GM12878 (cell line): ENCODE measurements around the gene PRG2. TPM values are rescaled to one million over a fixed set of nuclear protein-coding genes. Genes with fewer than 3 reads are reported as not detected.
"Not testable (repeated sequence)": the region's sequence is repeated elsewhere in the genome, so short reads cannot be mapped to it uniquely, and the experiment has no call there.

Experiments
- ATAC-seq: fragments of 200-7000 bp; cut with Tn5 transposase; 3 replicates; pipeline ENCODE4 v1.9.1; 2020; ENCODE audit warnings: mild to moderate bottlenecking, moderate library complexity
- BruUV-seq: library from RNA; stranded (reverse); fragments of 400-500 nt; replicated peaks from 2 replicates; lab custom pipeline; 2021; lab: Mats Ljungman, UMichigan
- CTCF ChIA-PET: fragments of 300-600 bp; sonication (Branson Sonifier 250); formaldehyde crosslinking; extraction: SDS; loops from one replicate; lab custom pipeline; 2021; ENCODE audit warnings: inconsistent platforms; lab: Yijun Ruan, JAX
- POLR2A ChIA-PET: fragments of 350-600 bp; formaldehyde crosslinking; extraction: SDS; loops from one replicate; lab custom pipeline; 2021; ENCODE audit warnings: inconsistent platforms; lab: Charles Lee
- RAD21 ChIA-PET: fragments of 300-600 bp; sonication (Branson Sonifier 250); formaldehyde crosslinking; loops from one replicate; lab custom pipeline; 2023; ENCODE audit warnings: antibody characterized with exemption; ENCODE audit not compliant: unreplicated experiment; lab: Charles Lee
- SMC1A ChIA-PET: fragments of 300-600 bp; sonication (Branson Sonifier 250); formaldehyde crosslinking; loops from one replicate; lab custom pipeline; 2023; ENCODE audit not compliant: unreplicated experiment, uncharacterized antibody; lab: Charles Lee
- DNase-seq: peaks from one replicate; pipeline ENCODE4 v3.0.0-alpha.2; 2011; ENCODE audit warnings: low read depth, low spot score
- FAIRE-seq: peaks from 3 replicates; lab custom pipeline; 2011; peaks lifted over from hg19 to GRCh38; lab: Jason Lieb, UNC
- H2AFZ ChIP-seq: 2 replicates; pipeline ENCODE4 v1.6.0; 2011; ENCODE audit warnings: low read depth, low read length, control low read depth; ENCODE audit not compliant: control insufficient read depth
- H3K27ac ChIP-seq: 2 replicates; pipeline ENCODE4 v1.5.1; 2011; ENCODE audit warnings: control low read depth; ENCODE audit not compliant: control insufficient read depth, insufficient read depth
- H3K27me3 ChIP-seq, 2 experiments: replicated peaks in 1 of 2; 2 replicates each; pipeline versions ENCODE4 v1.6.0 to v1.6.1; 2011; ENCODE audit warnings: low read length in 1 of 2; ENCODE audit not compliant: control insufficient read depth in 2 of 2, insufficient read depth in 2 of 2
- H3K36me3 ChIP-seq, 2 experiments: 2 replicates each; pipeline ENCODE4 v1.5.1; 2011; ENCODE audit warnings: low read length in 1 of 2; ENCODE audit not compliant: control insufficient read depth in 2 of 2, insufficient read depth in 2 of 2
- H3K4me1 ChIP-seq: 2 replicates; pipeline ENCODE4 v1.6.1; 2011; ENCODE audit warnings: mild to moderate bottlenecking, low read length, moderate library complexity, mixed read lengths; ENCODE audit not compliant: control insufficient read depth, insufficient read depth
- H3K4me2 ChIP-seq: 2 replicates; pipeline ENCODE4 v1.6.0; 2011; ENCODE audit warnings: control low read depth; ENCODE audit not compliant: control insufficient read depth, insufficient read depth
- H3K4me3 ChIP-seq: fragments of 200-600 bp; sonication (generic); 2 replicates; pipeline ENCODE4 v1.5.1; 2016
- H3K79me2 ChIP-seq: 2 replicates; pipeline ENCODE4 v1.6.0; 2011; ENCODE audit warnings: low read length; ENCODE audit not compliant: control insufficient read depth, insufficient read depth
- H3K9ac ChIP-seq: 2 replicates; pipeline ENCODE4 v1.8.0; 2011; ENCODE audit warnings: low read length, control low read depth, mixed read lengths; ENCODE audit not compliant: control insufficient read depth, insufficient read depth
- H3K9me3 ChIP-seq: replicated peaks from 3 replicates; pipeline ENCODE4 v1.5.1; 2011; ENCODE audit warnings: mild to moderate bottlenecking, low read length; ENCODE audit not compliant: control insufficient read depth, insufficient read depth
- H4K20me1 ChIP-seq: 2 replicates; pipeline ENCODE4 v1.6.0; 2011; ENCODE audit not compliant: control insufficient read depth, insufficient read depth
- GABPA ChIP-seq: IDR thresholded peaks from 2 replicates; pipeline ENCODE4 v1.6.1; 2014; ENCODE audit warnings: antibody characterized with exemption, low read depth, mild to moderate bottlenecking, inconsistent platforms
- HDAC6 ChIP-seq: fragments of 200-600 bp; sonication (generic); IDR thresholded peaks from one replicate; pipeline ENCODE4 v1.8.0; 2017; ENCODE audit warnings: antibody characterized with exemption; ENCODE audit not compliant: unreplicated experiment
- NBN ChIP-seq: fragments of 450-650 bp; IDR thresholded peaks from 2 replicates; pipeline ENCODE4 v1.6.1; 2016
- NR2F1 ChIP-seq: fragments of 450-650 bp; conservative IDR thresholded peaks from 2 replicates; pipeline ENCODE4 v1.6.1; 2017; ENCODE audit warnings: mild to moderate bottlenecking
- PAX5 ChIP-seq: IDR thresholded peaks from 2 replicates; pipeline ENCODE4 v1.6.1; 2011; ENCODE audit warnings: low read depth, low read length, borderline replicate concordance
- POU2F2 ChIP-seq: IDR thresholded peaks from 3 replicates; pipeline ENCODE4 v1.6.1; 2011; ENCODE audit warnings: low read depth, mild to moderate bottlenecking, low read length, borderline replicate concordance
- RB1 ChIP-seq: fragments of 450-650 bp; formaldehyde crosslinking; IDR thresholded peaks from 2 replicates; pipeline ENCODE4 v1.6.1; 2017; ENCODE audit warnings: mild to moderate bottlenecking, borderline replicate concordance
- ZBTB40 ChIP-seq: fragments of 450-650 bp; IDR thresholded peaks from 2 replicates; pipeline ENCODE4 v1.6.1; 2016; ENCODE audit warnings: mild to moderate bottlenecking, moderate library complexity, borderline replicate concordance
- ZNF217 ChIP-seq: fragments of 450-650 bp; IDR thresholded peaks from 2 replicates; pipeline ENCODE4 v1.6.1; 2017; ENCODE audit warnings: antibody characterized with exemption, mild to moderate bottlenecking
- WGBS: methylation state at CpG from one replicate; pipeline ENCODE4 v1.1.6; 2016; ENCODE audit warnings: low lambda C conversion rate; ENCODE audit not compliant: insufficient replicate concordance, insufficient coverage; ENCODE audit errors: missing lambda C conversion rate; 5-methylcytosine and 5-hydroxymethylcytosine counted together
- in situ Hi-C: fragments of 300-500 bp; cut with MboI; formaldehyde crosslinking; loops from 9 replicates; pipeline ENCODE4 v1.14.3; 2018; ENCODE audit warnings: mixed read lengths
- intact Hi-C: fragments of 100-400 bp; cut with micrococcal nuclease; formaldehyde crosslinking; loops from one replicate; pipeline ENCODE4 v1.14.2; 2022; ENCODE audit not compliant: unreplicated experiment
- polyA plus RNA-seq, 11 experiments: library from polyadenylated mRNA; depleted of rRNA in 4 of 11; unstranded in 6 of 11; stranded (reverse) in 5 of 11; fragments of >200 nt; fragmentation: Nextera tagmentation in 4 of 11; fragmentation: Illumina TruSeq in 1 of 11; extraction: Ambion mirVana in 4 of 11; extraction: Trizol in 1 of 11; gene quantifications; 1 replicate in 1 of 11; 2 replicates in 10 of 11; pipeline versions ENCODE4 v1.2.1 to v1.2.3, GENCODE V29; 2011 to 2016; ENCODE audit warnings: inconsistent platforms in 2 of 11, missing spikeins in 2 of 11, low read depth in 1 of 11
- total RNA-seq, 4 experiments: library from RNA; depleted of rRNA in 3 of 4; stranded (reverse); fragments of >200 nt in 3 of 4; fragmentation: Illumina TruSeq in 1 of 4; extraction: Trizol in 1 of 4; gene quantifications; 2 replicates each; pipeline versions ENCODE4 v1.2.1 to v1.2.3, GENCODE V29; 2013 to 2021

Gene PRG2
- total and polyA plus RNA-seq, 10 of the 15 experiments (the other 5 are each of a cell fraction or from before 2014, with no cell fraction given): 0.10 to 1.7 (median 0.56) TPM; not detected in 2

- TF ChIP-seq ZBTB40: no peak
- TF ChIP-seq NBN: no peak
- TF ChIP-seq PAX5: no peak
- no peak for TF ChIP-seq NR2F1
Observed at GRCh38 chr11:57339328-57339727, 51.1 kb downstream of the PRG2 start (continued).

- ChIA-PET RAD21 (no interaction called here), POLR2A (no interaction called here), SMC1A (no interaction called here), CTCF (interaction anchor here (1.3 to 2.8 kb wide), 4 partner anchors 9 to 156 kb away, joined by 3 to 15 read pairs (median 6); partner anchors contain the start of gene TNKS1BP1)
- no peak within 1 kb of the TSS for H3K4me2 ChIP-seq
- peaks cover 0 to 8% of the 10 kb centered on the region in 2 experiments; a peak in 2 of 4 replicates for H3K36me3 ChIP-seq
- H3K4me1 ChIP-seq: peaks cover 10% of the 10 kb centered on the region
- H4K20me1 ChIP-seq: no peaks in the 10 kb centered on the region
- intact Hi-C loops: no loop called here
- no TSS peak for BruUV-seq
- no peak within 1 kb of the TSS for H2AFZ ChIP-seq
- DNase-seq (no peak), ATAC-seq (no peak), FAIRE-seq (no peak)
- H3K27ac ChIP-seq: no peak within 1 kb of the TSS
- in situ Hi-C loops: loop anchor here (25.0 kb wide), 2 partner anchors 1174 to 1249 kb away; partner anchors contain the start of genes LPXN, OR5B21 and ZFP91
- H3K9ac ChIP-seq: no peak within 1 kb of the TSS
- no peaks in the 10 kb centered on the region for H3K9me3 ChIP-seq
- no peaks in the 10 kb centered on the region; a peak in 1 of 4 replicates for H3K27me3 ChIP-seq
- H3K4me3 ChIP-seq: no peak within 1 kb of the TSS
- 25% methylated on average over 4 of the region's 4 CpGs for WGBS
- TF ChIP-seq RB1 (no peak), POU2F2 (no peak), GABPA (no peak), HDAC6 (no peak), NBN (no peak), ZNF217 (no peak)
- TF ChIP-seq, all 136 proteins: peak for 0
- peaks cover 29% of the 10 kb centered on the region for H3K79me2 ChIP-seq
Observed at GRCh38 chr11:57338142-57338541, 52.3 kb downstream of the PRG2 start, which contains the start of gene P2RX3. Gene P2RX3 (plus strand): TSS chr11:57338352. CDS start chr11:57338551, 199 bp downstream.

- FAIRE-seq, BruUV-seq, H3K9ac ChIP-seq, intact Hi-C loops, H3K27me3 ChIP-seq, H3K4me3 ChIP-seq, H4K20me1 ChIP-seq, H2AFZ ChIP-seq, H3K9me3 ChIP-seq, RAD21 ChIA-PET, H3K27ac ChIP-seq, H3K4me2 ChIP-seq, DNase-seq, ATAC-seq: not testable (repeated sequence)
- SMC1A ChIA-PET: interaction anchor here (1.0 to 4.2 kb wide), 2 partner anchors 9 to 11 kb away, joined by 3 to 20 read pairs; partner anchors contain the start of gene TNKS1BP1
- POLR2A ChIA-PET: interaction anchor here (0.6 to 4.5 kb wide), 2 partner anchors 11 to 211 kb away, joined by 3 to 35 read pairs; partner anchors contain the start of gene TNKS1BP1
- WGBS: 95% methylated on average over 6 of the region's 6 CpGs
- CTCF ChIA-PET: interaction anchor here (1.0 to 2.8 kb wide), 3 partner anchors 10 to 157 kb away, joined by 4 to 15 read pairs (median 5); partner anchors contain the start of gene TNKS1BP1
- in situ Hi-C loops: loop anchor here (25.0 kb wide), 2 partner anchors 1175 to 1250 kb away; partner anchors contain the start of genes LPXN, OR5B21 and ZFP91
- peaks cover 8 to 15% of the 10 kb centered on the region in 2 experiments for H3K36me3 ChIP-seq
- H3K4me1 ChIP-seq: peaks cover 10% of the 10 kb centered on the region
- peaks cover 29% of the 10 kb centered on the region for H3K79me2 ChIP-seq
Observed at GRCh38 chr11:57336856-57337255, 53.6 kb downstream of the PRG2 start.
